Neural cell (in vitro differentiated cells): ENCODE data around the gene TYSND1. TPM values are rescaled to one million over a fixed set of nuclear protein-coding genes. Genes with fewer than 3 reads are reported as not detected.

Source experiments
- H2AFZ ChIP-seq: fragments of 200-600, 300-800 bp; sonication (generic), shearing (Covaris generic); 2 replicates; pipeline ENCODE4 v1.6.0; 2014; ENCODE audit warnings: low read depth, mild to moderate bottlenecking, antibody characterized with exemption, low read length, moderate library complexity
- H3F3A ChIP-seq: fragments of 200-600 bp; shearing (Covaris generic); 2 replicates; pipeline ENCODE4 v1.6.1; 2016; ENCODE audit warnings: mild to moderate bottlenecking, moderate library complexity, mixed read lengths, antibody characterized with exemption, low read length; ENCODE audit not compliant: insufficient read depth, poor library complexity, severe bottlenecking
- H3K27ac ChIP-seq: fragments of 200-600, 300-800 bp; sonication (generic), shearing (Covaris generic); 2 replicates; pipeline ENCODE4 v1.5.1; 2014; ENCODE audit warnings: mild to moderate bottlenecking, low read length, moderate library complexity
- H3K27me3 ChIP-seq: fragments of 300-800, 200-600 bp; sonication (generic), shearing (Covaris generic); 2 replicates; pipeline ENCODE4 v1.6.0; 2014; ENCODE audit warnings: mild to moderate bottlenecking, low read depth, low read length, moderate library complexity; ENCODE audit not compliant: insufficient read depth
- H3K36me3 ChIP-seq: fragments of 300-800, 200-600 bp; sonication (generic), shearing (Covaris generic); 2 replicates; pipeline ENCODE4 v1.5.1; 2014; ENCODE audit warnings: mild to moderate bottlenecking, antibody characterized with exemption, low read length, moderate library complexity; ENCODE audit not compliant: insufficient read depth
- H3K4me2 ChIP-seq: fragments of 300-800, 200-600 bp; sonication (generic), shearing (Covaris generic); 2 replicates; pipeline ENCODE4 v1.6.0; 2014; ENCODE audit warnings: mild to moderate bottlenecking, low read length
- H3K4me3 ChIP-seq: fragments of 300-800, 200-600 bp; sonication (generic), shearing (Covaris generic); 2 replicates; pipeline ENCODE4 v1.5.1; 2014; ENCODE audit warnings: mild to moderate bottlenecking, low read length, moderate library complexity
- H3K79me2 ChIP-seq: fragments of 200-600 bp; shearing (Covaris generic); replicated peaks from 2 replicates; pipeline ENCODE4 v1.6.0; 2014; ENCODE audit warnings: mild to moderate bottlenecking, low read length, moderate library complexity; ENCODE audit not compliant: insufficient read depth
- H3K9ac ChIP-seq: fragments of 300-800, 200-600 bp; sonication (generic), shearing (Covaris generic); 2 replicates; pipeline ENCODE4 v1.6.1; 2016; ENCODE audit warnings: mild to moderate bottlenecking, low read length, mixed read lengths
- H3K9me2 ChIP-seq: fragments of 200-600 bp; shearing (Covaris generic); 2 replicates; pipeline ENCODE4 v1.6.1; 2016; ENCODE audit warnings: mild to moderate bottlenecking, low read length, mixed read lengths; ENCODE audit not compliant: insufficient read depth
- H3K9me3 ChIP-seq: fragments of 200-600, 300-800 bp; sonication (generic), shearing (Covaris generic); 2 replicates; pipeline ENCODE4 v1.6.1; 2016; ENCODE audit warnings: mild to moderate bottlenecking, mixed run types, low read length, moderate library complexity, mixed read lengths
- H4K20me1 ChIP-seq: fragments of 200-600 bp; shearing (Covaris generic); 2 replicates; pipeline ENCODE4 v1.6.1; 2016; ENCODE audit warnings: mild to moderate bottlenecking, mixed run types; ENCODE audit not compliant: insufficient read depth
- CTCF ChIP-seq: fragments of 450-650 bp; IDR thresholded peaks from 2 replicates; pipeline ENCODE4 v1.5.1; 2014; ENCODE audit warnings: antibody characterized with exemption, mild to moderate bottlenecking, moderate library complexity; ENCODE audit not compliant: poor library complexity, severe bottlenecking
- EP300 ChIP-seq: fragments of 450-650 bp; conservative IDR thresholded peaks from 2 replicates; pipeline ENCODE4 v1.6.1; 2014; ENCODE audit warnings: antibody characterized with exemption, mild to moderate bottlenecking, moderate library complexity; ENCODE audit not compliant: poor library complexity, severe bottlenecking
- EZH2 ChIP-seq: fragments of 200-600, 300-800 bp; shearing (Covaris generic), sonication (generic); IDR thresholded peaks from 2 replicates; pipeline ENCODE4 v1.6.1; 2014; ENCODE audit warnings: antibody characterized with exemption, low read length, borderline replicate concordance, mild to moderate bottlenecking; ENCODE audit not compliant: insufficient read depth, poor library complexity, severe bottlenecking
- MXI1 ChIP-seq: fragments of 450-650 bp; conservative IDR thresholded peaks from 2 replicates; pipeline ENCODE4 v1.6.1; 2014; ENCODE audit warnings: antibody characterized with exemption, mild to moderate bottlenecking; ENCODE audit not compliant: poor library complexity, severe bottlenecking
- POLR2AphosphoS5 ChIP-seq: IDR thresholded peaks from 2 replicates; pipeline ENCODE4 v1.6.1; 2012
- RAD21 ChIP-seq: fragments of 450-650 bp; conservative IDR thresholded peaks from 2 replicates; pipeline ENCODE4 v1.6.1; 2014; ENCODE audit warnings: antibody characterized with exemption, mild to moderate bottlenecking, moderate library complexity
- REST ChIP-seq: IDR thresholded peaks from 2 replicates; pipeline ENCODE4 v1.6.1; 2012; ENCODE audit warnings: borderline replicate concordance
- SMC3 ChIP-seq: fragments of 450-650 bp; conservative IDR thresholded peaks from 2 replicates; pipeline ENCODE4 v1.6.1; 2014; ENCODE audit warnings: antibody characterized with exemption, mild to moderate bottlenecking, moderate library complexity; ENCODE audit not compliant: poor library complexity
- TAF1 ChIP-seq: IDR thresholded peaks from 2 replicates; pipeline ENCODE4 v1.6.1; 2012; ENCODE audit warnings: low read depth
- polyA plus RNA-seq: library from polyadenylated mRNA; depleted of rRNA; stranded (reverse); fragments of >200 nt; gene quantifications from 2 replicates; pipeline ENCODE4 v1.2.3, GENCODE V29; 2014

Gene TYSND1
- polyA plus RNA-seq, 1 donor from 2014 or later = 10.3 TPM

GRCh38 chr10:70186571-70186970, 40.1 kb upstream of the TYSND1 start:
- Histone ChIP-seq H2AFZ (no peak overlapping the region), H3K4me3 (no peak overlapping the region), H3K36me3 (no peaks in the 10 kb centered on the region), H3K9me3 (no peaks in the 10 kb centered on the region), H3K9ac (no peak overlapping the region), H4K20me1 (no peaks in the 10 kb centered on the region), H3K27ac (no peak overlapping the region), H3K27me3 (no peaks in the 10 kb centered on the region), H3F3A (no peaks in the 10 kb centered on the region), H3K79me2 (no peaks in the 10 kb centered on the region), H3K4me2 (no peak overlapping the region), H3K9me2 (no peaks in the 10 kb centered on the region)
- no peak for TF ChIP-seq SMC3
- TF ChIP-seq EP300 = no peak
- TF ChIP-seq EZH2 = no peak
- no peak for TF ChIP-seq RAD21
- TF ChIP-seq CTCF = no peak
- TF ChIP-seq REST = no peak
- no peak for TF ChIP-seq MXI1
- TF ChIP-seq TAF1 = no peak
- TF ChIP-seq POLR2AphosphoS5 = no peak

GRCh38 chr10:70186090-70186489, 39.6 kb upstream of the TYSND1 start:
- no peaks in the 10 kb centered on the region for H3K9me2 ChIP-seq
- TF ChIP-seq POLR2AphosphoS5 (no peak), EZH2 (no peak), EP300 (no peak), RAD21 (no peak), MXI1 (no peak), REST (no peak), TAF1 (no peak), SMC3 (no peak), CTCF (no peak)
- no peak overlapping the region for H3K4me2 ChIP-seq
- no peak overlapping the region for H3K27ac ChIP-seq
- no peaks in the 10 kb centered on the region for H3K36me3 ChIP-seq
- no peaks in the 10 kb centered on the region for H3K27me3 ChIP-seq
- no peaks in the 10 kb centered on the region for H3K9me3 ChIP-seq
- no peaks in the 10 kb centered on the region for H4K20me1 ChIP-seq
- H3K79me2 ChIP-seq = no peaks in the 10 kb centered on the region
- no peak overlapping the region for H3K9ac ChIP-seq
- no peak overlapping the region for H2AFZ ChIP-seq
- no peaks in the 10 kb centered on the region for H3F3A ChIP-seq
- no peak overlapping the region for H3K4me3 ChIP-seq
